Urinary bladder (tissue), 4 donors: ENCODE results near the gene CCL11. TPM values are rescaled to one million over a fixed set of nuclear protein-coding genes. Genes with fewer than 3 reads are reported as not detected.
"Not testable (repeated sequence)": the region's sequence is repeated elsewhere in the genome, so short reads cannot be mapped to it uniquely, and the experiment has no call there.

ENCODE experiments used
- DNase-seq: peaks from one replicate; pipeline ENCODE4 v3.0.0-alpha.2; 2015; ENCODE audit errors: extremely low spot score
- H3K27ac ChIP-seq: one replicate; pipeline ENCODE4 v1.5.1; 2013; ENCODE audit warnings: low read depth, mild to moderate bottlenecking, moderate library complexity
- H3K36me3 ChIP-seq: one replicate; pipeline ENCODE4 v1.6.1; 2013; ENCODE audit warnings: mild to moderate bottlenecking, moderate library complexity; ENCODE audit not compliant: insufficient read depth
- H3K4me1 ChIP-seq: one replicate; pipeline ENCODE4 v1.6.1; 2013; ENCODE audit warnings: mild to moderate bottlenecking, moderate library complexity; ENCODE audit not compliant: insufficient read depth
- H3K4me3 ChIP-seq: one replicate; pipeline ENCODE4 v1.5.1; 2013; ENCODE audit warnings: low read depth, low read length
- WGBS: extraction: QIAGEN DNeasy Blood & Tissue Kit; methylation state at CpG from one replicate; pipeline ENCODE4 v1.1.7; 2013; 5-methylcytosine and 5-hydroxymethylcytosine counted together
- polyA plus RNA-seq: library from polyadenylated mRNA; stranded (reverse); fragments of 200-250 nt; gene quantifications from one replicate; pipeline ENCODE4 v1.2.3, GENCODE V29; 2013
- total RNA-seq: library from RNA; depleted of rRNA; stranded (reverse); fragments of >200 nt; gene quantifications from one replicate; pipeline ENCODE4 v1.2.3, GENCODE V29; 2014
- donor health status: healthy with polysubstance abuse.
- donor health status: healthy.

CCL11 gene
- total and polyA plus RNA-seq, 2 donors: 0.29 to 1.7 TPM

- H3K4me1 ChIP-seq: no peaks in the 10 kb centered on the region
- 77% methylated on average over 3 of the region's 3 CpGs for WGBS
- no peak for DNase-seq
- H3K4me3 ChIP-seq: no peak overlapping the region
- H3K36me3 ChIP-seq: no peaks in the 10 kb centered on the region
- no peak overlapping the region for H3K27ac ChIP-seq
Observed at GRCh38 chr17:34306466-34306865, 20.9 kb downstream of the CCL11 start.

GRCh38 chr17:34307110-34307509 is 21.6 kb downstream of the CCL11 start:
- 48% methylated on average over 3 of the region's 3 CpGs for WGBS
- no peak overlapping the region for H3K27ac ChIP-seq
- no peaks in the 10 kb centered on the region for H3K4me1 ChIP-seq
- no peak for DNase-seq
- no peak overlapping the region for H3K4me3 ChIP-seq
- H3K36me3 ChIP-seq: no peaks in the 10 kb centered on the region

- no peaks in the 10 kb centered on the region for H3K4me1 ChIP-seq
- no peak overlapping the region for H3K4me3 ChIP-seq
- no peak overlapping the region for H3K27ac ChIP-seq
- no peaks in the 10 kb centered on the region for H3K36me3 ChIP-seq
- no peak for DNase-seq
Observed at GRCh38 chr17:34308371-34308770, 22.8 kb downstream of the CCL11 start.

GRCh38 chr17:34311291-34311690 is 25.7 kb downstream of the CCL11 start:
- no peak overlapping the region for H3K27ac ChIP-seq
- 84% methylated on average over 7 of the region's 7 CpGs for WGBS
- DNase-seq: no peak

GRCh38 chr17:34312080-34312479 is 26.5 kb downstream of the CCL11 start:
- DNase-seq: no peak
- no peaks in the 10 kb centered on the region for H3K36me3 ChIP-seq
- no peaks in the 10 kb centered on the region for H3K4me1 ChIP-seq
- H3K4me3 ChIP-seq: no peak overlapping the region
- 36% methylated on average over 5 of the region's 5 CpGs for WGBS
- H3K27ac ChIP-seq: no peak overlapping the region

More at GRCh38 chr17:34311291-34311690, 25.7 kb downstream of the CCL11 start:
- Histone ChIP-seq H3K4me1 (no peaks in the 10 kb centered on the region), H3K4me3 (no peak overlapping the region), H3K36me3 (no peaks in the 10 kb centered on the region)

- DNase-seq: no peak
- H3K27ac ChIP-seq: no peak overlapping the region
- 78% methylated on average over 4 of the region's 4 CpGs for WGBS
Observed at GRCh38 chr17:34313164-34313563, 27.6 kb downstream of the CCL11 start.

GRCh38 chr17:34314279-34314678 is 28.7 kb downstream of the CCL11 start:
- DNase-seq: no peak
- H3K27ac ChIP-seq: no peak overlapping the region
- 45% methylated on average over 4 of the region's 4 CpGs for WGBS
- H3K36me3 ChIP-seq: no peaks in the 10 kb centered on the region
- H3K4me1 ChIP-seq: no peaks in the 10 kb centered on the region
- no peak overlapping the region for H3K4me3 ChIP-seq

More at GRCh38 chr17:34313164-34313563, 27.6 kb downstream of the CCL11 start:
- Histone ChIP-seq H3K4me3 (no peak overlapping the region), H3K36me3 (no peaks in the 10 kb centered on the region), H3K4me1 (no peaks in the 10 kb centered on the region)

- no peaks in the 10 kb centered on the region for H3K4me1 ChIP-seq
- 75% methylated on average over 3 of the region's 3 CpGs for WGBS
- DNase-seq: no peak
- no peaks in the 10 kb centered on the region for H3K36me3 ChIP-seq
- H3K27ac ChIP-seq: no peak overlapping the region
- no peak overlapping the region for H3K4me3 ChIP-seq
Observed at GRCh38 chr17:34318474-34318873, 32.9 kb downstream of the CCL11 start.

- no peak within 1 kb of the TSS for H3K27ac ChIP-seq
- no peaks in the 10 kb centered on the region for H3K4me1 ChIP-seq
- DNase-seq: no peak
- no peak within 1 kb of the TSS for H3K4me3 ChIP-seq
- H3K36me3 ChIP-seq: no peaks in the 10 kb centered on the region
- WGBS: 45% methylated on average over 2 of the region's 2 CpGs
Observed at GRCh38 chr17:34319039-34319483, 33.5 kb downstream of the CCL11 start, which contains the start of gene CCL8. Gene CCL8, plus strand, starts transcription at chr17:34319435. Its CDS starts 67 bp downstream, at chr17:34319502.

- Histone ChIP-seq H3K4me1 (no peaks in the 10 kb centered on the region), H3K27ac (no peak overlapping the region), H3K4me3 (no peak overlapping the region), H3K36me3 (no peaks in the 10 kb centered on the region)
- DNase-seq: no peak
Observed at GRCh38 chr17:34321964-34322363, 36.4 kb downstream of the CCL11 start.

GRCh38 chr17:34327580-34327979 is 42.0 kb downstream of the CCL11 start:
- H3K4me3 ChIP-seq, H3K36me3 ChIP-seq, DNase-seq, H3K27ac ChIP-seq, H3K4me1 ChIP-seq: not testable (repeated sequence)
- WGBS: 33% methylated on average over 4 of the region's 4 CpGs

GRCh38 chr17:34337701-34338100 is 52.2 kb downstream of the CCL11 start:
- WGBS: 65% methylated on average over 1 of the region's 1 CpG
- Histone ChIP-seq H3K27ac (no peak overlapping the region), H3K4me3 (no peak overlapping the region), H3K36me3 (no peaks in the 10 kb centered on the region), H3K4me1 (no peaks in the 10 kb centered on the region)
- no peak for DNase-seq
